ENCODE measurements around the gene CFAP70.

Gene CFAP70

GRCh38 chr10:73293461-73293860, 65.2 kb downstream of the CFAP70 start:
- H3K4me1 ChIP-seq (ENCODE audit: insufficient read depth, low read length, severe bottlenecking) = no peaks in the 10 kb centered on the region
- no peaks in the 10 kb centered on the region for H4K20me1 ChIP-seq (ENCODE audit: insufficient read depth, low read length)
- H3K9ac ChIP-seq (ENCODE audit: low read length) = no peak overlapping the region
- H3K9me3 ChIP-seq (ENCODE audit: low read length) = 0 out of 2 replicates have a peak, but pooled peaks cover 3% of the 10 kb centered on the region
- H3K4me2 ChIP-seq (ENCODE audit: low read length) = no peak overlapping the region
- no peaks in the 10 kb centered on the region for H3K9me2 ChIP-seq (ENCODE audit: low read depth, low read length)
- H3F3A ChIP-seq (ENCODE audit: insufficient read depth, low read length) = no peaks in the 10 kb centered on the region
- H3K4me3 ChIP-seq (ENCODE audit: low read depth, low read length, poor library complexity, severe bottlenecking) = no peak overlapping the region
- TF ChIP-seq CTCF (IDR thresholded peaks at IDR 0.05; ENCODE audit: low read length) (no peak), EZH2 (IDR thresholded peaks at IDR 0.05; ENCODE audit: borderline replicate concordance, low read length) (no peak)
- no peak overlapping the region for H2AFZ ChIP-seq (ENCODE audit: low read length)
- H3K27me3 ChIP-seq (ENCODE audit: insufficient read depth, low read length) = no peaks in the 10 kb centered on the region
- H3K27ac ChIP-seq (ENCODE audit: low read depth, low read length, poor library complexity, severe bottlenecking) = no peak overlapping the region
- H3K79me2 ChIP-seq (ENCODE audit: insufficient read depth, low read length) = no peaks in the 10 kb centered on the region
- H3K36me3 ChIP-seq (ENCODE audit: insufficient read depth, low read length) = no peaks in the 10 kb centered on the region

GRCh38 chr10:73289958-73290357, 68.7 kb downstream of the CFAP70 start:
- Histone ChIP-seq H3K9ac (ENCODE audit: low read length) (no peak overlapping the region), H3K27me3 (ENCODE audit: insufficient read depth, low read length) (no peaks in the 10 kb centered on the region), H3K4me2 (ENCODE audit: low read length) (no peak overlapping the region), H3K79me2 (ENCODE audit: insufficient read depth, low read length) (no peaks in the 10 kb centered on the region), H3K4me1 (ENCODE audit: insufficient read depth, low read length, severe bottlenecking) (no peaks in the 10 kb centered on the region), H3K9me3 (ENCODE audit: low read length) (0 out of 2 replicates have a peak, but pooled peaks cover 3% of the 10 kb centered on the region), H2AFZ (ENCODE audit: low read length) (no peak overlapping the region), H3K27ac (ENCODE audit: low read depth, low read length, poor library complexity, severe bottlenecking) (no peak overlapping the region), H3K36me3 (ENCODE audit: insufficient read depth, low read length) (no peaks in the 10 kb centered on the region), H4K20me1 (ENCODE audit: insufficient read depth, low read length) (no peaks in the 10 kb centered on the region), H3F3A (ENCODE audit: insufficient read depth, low read length) (no peaks in the 10 kb centered on the region), H3K9me2 (ENCODE audit: low read depth, low read length) (no peaks in the 10 kb centered on the region), H3K4me3 (ENCODE audit: low read depth, low read length, poor library complexity, severe bottlenecking) (no peak overlapping the region)
- TF ChIP-seq EZH2 (IDR thresholded peaks at IDR 0.05; ENCODE audit: borderline replicate concordance, low read length) = no peak
- no peak for TF ChIP-seq CTCF (IDR thresholded peaks at IDR 0.05; ENCODE audit: low read length)

GRCh38 chr10:73287441-73287840, 71.2 kb downstream of the CFAP70 start:
- Histone ChIP-seq H4K20me1 (ENCODE audit: insufficient read depth, low read length) (no peaks in the 10 kb centered on the region), H3K36me3 (ENCODE audit: insufficient read depth, low read length) (no peaks in the 10 kb centered on the region), H2AFZ (ENCODE audit: low read length) (no peak overlapping the region), H3K27me3 (ENCODE audit: insufficient read depth, low read length) (no peaks in the 10 kb centered on the region), H3K79me2 (ENCODE audit: insufficient read depth, low read length) (no peaks in the 10 kb centered on the region), H3K4me3 (ENCODE audit: low read depth, low read length, poor library complexity, severe bottlenecking) (no peak overlapping the region), H3K9ac (ENCODE audit: low read length) (no peak overlapping the region), H3K4me1 (ENCODE audit: insufficient read depth, low read length, severe bottlenecking) (no peaks in the 10 kb centered on the region), H3F3A (ENCODE audit: insufficient read depth, low read length) (no peaks in the 10 kb centered on the region), H3K9me3 (ENCODE audit: low read length) (0 out of 2 replicates have a peak, but pooled peaks cover 3% of the 10 kb centered on the region), H3K4me2 (ENCODE audit: low read length) (no peak overlapping the region), H3K9me2 (ENCODE audit: low read depth, low read length) (no peaks in the 10 kb centered on the region), H3K27ac (ENCODE audit: low read depth, low read length, poor library complexity, severe bottlenecking) (no peak overlapping the region)
- TF ChIP-seq CTCF (IDR thresholded peaks at IDR 0.05; ENCODE audit: low read length) = no peak
- TF ChIP-seq EZH2 (IDR thresholded peaks at IDR 0.05; ENCODE audit: borderline replicate concordance, low read length) = no peak
